ENCODE measurements around the gene IPO4. TPM values are rescaled to one million over a fixed set of nuclear protein-coding genes. Genes with fewer than 3 reads are reported as not detected.
A peak's percentile ranks its signal among the peaks of the same experiment; 100 is the strongest.

The IPO4 gene
- total and polyA plus RNA-seq, 2 of the 8 experiments (the other 6 are each of a cell fraction or from before 2014, with no cell fraction given) = 55.5 to 108 TPM

DNA sequence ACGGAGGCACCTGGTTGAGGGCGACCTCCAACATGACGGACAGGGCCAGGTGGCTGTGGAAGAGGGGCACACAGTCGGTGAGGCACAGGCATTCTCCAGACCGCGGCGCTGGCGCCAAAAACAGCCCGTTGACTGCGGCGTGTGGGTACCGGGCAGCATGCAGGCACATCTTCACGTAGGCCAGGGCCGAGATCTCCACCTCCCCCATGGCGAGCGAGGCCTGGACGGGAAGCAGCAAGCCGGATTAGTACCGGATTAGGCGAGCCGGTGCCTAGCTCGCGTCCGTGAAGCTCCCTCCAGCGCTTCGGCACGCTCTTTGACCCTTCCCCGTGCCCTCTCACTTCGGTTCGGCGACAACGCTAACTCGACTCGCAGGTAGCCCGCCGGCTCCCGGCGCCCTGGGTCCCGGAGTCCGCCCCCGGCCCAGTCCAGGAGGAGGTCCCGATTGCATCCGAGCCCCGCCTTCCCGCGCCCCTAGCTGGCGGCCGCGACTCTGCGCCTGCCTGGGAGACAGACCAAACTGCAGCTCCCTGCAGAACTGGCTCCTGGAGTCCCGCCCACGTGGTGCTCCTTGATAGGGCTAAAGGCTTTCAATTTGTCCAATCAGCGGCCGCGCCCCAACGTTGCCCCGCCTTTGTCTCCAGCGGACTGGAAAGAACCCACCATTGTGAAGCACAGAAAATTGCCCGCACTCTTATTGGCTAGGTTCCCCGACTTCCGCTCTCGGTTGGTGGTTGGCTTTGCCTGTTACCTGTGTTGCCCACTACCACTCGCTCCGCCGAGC lies 47.3 kb downstream of the IPO4 start, which contains the start of gene EMC9 (continued):
- TF ChIP-seq, protein P1, sequence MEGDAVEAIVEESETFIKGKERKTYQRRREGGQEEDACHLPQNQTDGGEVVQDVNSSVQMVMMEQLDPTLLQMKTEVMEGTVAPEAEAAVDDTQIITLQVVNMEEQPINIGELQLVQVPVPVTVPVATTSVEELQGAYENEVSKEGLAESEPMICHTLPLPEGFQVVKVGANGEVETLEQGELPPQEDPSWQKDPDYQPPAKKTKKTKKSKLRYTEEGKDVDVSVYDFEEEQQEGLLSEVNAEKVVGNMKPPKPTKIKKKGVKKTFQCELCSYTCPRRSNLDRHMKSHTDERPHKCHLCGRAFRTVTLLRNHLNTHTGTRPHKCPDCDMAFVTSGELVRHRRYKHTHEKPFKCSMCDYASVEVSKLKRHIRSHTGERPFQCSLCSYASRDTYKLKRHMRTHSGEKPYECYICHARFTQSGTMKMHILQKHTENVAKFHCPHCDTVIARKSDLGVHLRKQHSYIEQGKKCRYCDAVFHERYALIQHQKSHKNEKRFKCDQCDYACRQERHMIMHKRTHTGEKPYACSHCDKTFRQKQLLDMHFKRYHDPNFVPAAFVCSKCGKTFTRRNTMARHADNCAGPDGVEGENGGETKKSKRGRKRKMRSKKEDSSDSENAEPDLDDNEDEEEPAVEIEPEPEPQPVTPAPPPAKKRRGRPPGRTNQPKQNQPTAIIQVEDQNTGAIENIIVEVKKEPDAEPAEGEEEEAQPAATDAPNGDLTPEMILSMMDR (IDR thresholded peaks at IDR 0.05; ENCODE audit: control extremely low read depth in 1 of 3, insufficient read depth in 1 of 3, low read depth in 1 of 3, low read length in 3 of 3) = peak; percentile 23 to 48 (median 26); a peak in 3 of 4 replicates
- TF ChIP-seq NANOG (IDR thresholded peaks at IDR 0.05; ENCODE audit: insufficient read depth, low read depth, low read length, poor library complexity, severe bottlenecking) (peak; percentile 31), EGR1 (IDR thresholded peaks at IDR 0.05; ENCODE audit: borderline replicate concordance, low read depth, low read length) (peak; percentile 75; the same call in 1 of the 2 replicates), GTF2F1 (IDR thresholded peaks at IDR 0.05; ENCODE audit: borderline replicate concordance, low read depth, low read length) (0 out of 2 replicates have a peak, but pooled peaks have one; percentile 42), PHF8 (conservative IDR thresholded peaks at IDR 0.05; ENCODE audit: low read depth, low read length) (peak; percentile 84), POLR2AphosphoS5 (IDR thresholded peaks at IDR 0.05; ENCODE audit: low read depth, low read length) (peak; percentile 88), SP1 (IDR thresholded peaks at IDR 0.05; ENCODE audit: low read depth, low read length) (peak; percentile 97)

All from H1 (cell line).